IPS-15b (cell line): ENCODE measurements around the gene ZNF512B.
A peak's percentile ranks its signal among the peaks of the same experiment; 100 is the strongest.

ENCODE experiments used
- H3K27me3 ChIP-seq: one replicate; pipeline ENCODE4 v1.6.1; 2013; ENCODE audit warnings: low read length; ENCODE audit not compliant: control insufficient read depth, insufficient read depth
- H3K36me3 ChIP-seq: one replicate; pipeline ENCODE4 v1.6.1; 2013; ENCODE audit warnings: low read length; ENCODE audit not compliant: control insufficient read depth, insufficient read depth
- H3K4me1 ChIP-seq: one replicate; pipeline ENCODE4 v1.6.1; 2013; ENCODE audit warnings: mild to moderate bottlenecking, low read length; ENCODE audit not compliant: control insufficient read depth, insufficient read depth
- H3K4me3 ChIP-seq: one replicate; pipeline ENCODE4 v1.5.1; 2013; ENCODE audit warnings: low read depth, low read length
- H3K9ac ChIP-seq: one replicate; pipeline ENCODE4 v1.6.1; 2013; ENCODE audit warnings: low read depth, mild to moderate bottlenecking, low read length
- H3K9me3 ChIP-seq: one replicate; pipeline ENCODE4 v1.6.1; 2013; ENCODE audit warnings: mild to moderate bottlenecking, low read length; ENCODE audit not compliant: control insufficient read depth, insufficient read depth

Gene ZNF512B

DNA sequence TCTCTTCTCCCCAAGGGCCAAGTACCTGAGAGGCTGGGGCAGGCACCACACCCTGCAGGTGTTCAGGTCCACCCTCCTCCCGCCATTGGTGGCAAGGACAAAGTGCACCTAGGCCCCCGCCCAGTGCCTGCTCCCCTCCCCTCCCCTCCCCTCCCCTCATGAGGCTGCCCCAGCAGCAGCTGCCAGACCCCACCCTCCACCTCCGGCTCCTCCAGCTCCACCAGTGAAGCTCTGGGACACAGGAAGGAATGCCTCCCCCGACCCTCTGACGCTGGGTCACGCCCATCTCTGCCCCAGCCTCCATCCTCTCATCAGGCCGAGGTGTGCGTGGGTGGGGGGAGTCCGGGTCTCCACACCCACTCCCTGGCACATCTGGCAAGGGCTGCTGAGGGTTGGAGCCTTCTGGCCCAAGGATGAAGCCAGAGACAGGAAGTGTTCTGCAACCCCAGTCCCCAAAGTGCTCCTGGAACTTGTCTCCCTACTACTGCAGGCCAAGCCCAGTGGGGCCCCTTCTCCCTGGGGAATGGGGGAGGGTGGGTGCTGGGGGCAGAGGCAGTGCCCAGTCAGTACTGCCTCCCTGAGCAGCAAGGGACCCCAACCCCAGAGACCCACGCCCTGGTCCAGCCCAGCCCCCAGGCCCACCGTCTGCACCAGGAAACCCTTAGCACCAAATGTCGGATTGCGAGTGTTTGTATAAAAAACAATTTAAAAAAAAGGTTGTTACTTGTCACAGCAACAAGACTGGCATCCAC is 11.9 kb downstream of the ZNF512B start:
- Histone ChIP-seq H3K9ac (no peak overlapping the region), H3K36me3 (peaks cover 28% of the 10 kb centered on the region), H3K4me3 (peak overlapping the region; percentile 64), H3K4me1 (peaks cover 12% of the 10 kb centered on the region), H3K27me3 (no peaks in the 10 kb centered on the region), H3K9me3 (no peaks in the 10 kb centered on the region)

DNA sequence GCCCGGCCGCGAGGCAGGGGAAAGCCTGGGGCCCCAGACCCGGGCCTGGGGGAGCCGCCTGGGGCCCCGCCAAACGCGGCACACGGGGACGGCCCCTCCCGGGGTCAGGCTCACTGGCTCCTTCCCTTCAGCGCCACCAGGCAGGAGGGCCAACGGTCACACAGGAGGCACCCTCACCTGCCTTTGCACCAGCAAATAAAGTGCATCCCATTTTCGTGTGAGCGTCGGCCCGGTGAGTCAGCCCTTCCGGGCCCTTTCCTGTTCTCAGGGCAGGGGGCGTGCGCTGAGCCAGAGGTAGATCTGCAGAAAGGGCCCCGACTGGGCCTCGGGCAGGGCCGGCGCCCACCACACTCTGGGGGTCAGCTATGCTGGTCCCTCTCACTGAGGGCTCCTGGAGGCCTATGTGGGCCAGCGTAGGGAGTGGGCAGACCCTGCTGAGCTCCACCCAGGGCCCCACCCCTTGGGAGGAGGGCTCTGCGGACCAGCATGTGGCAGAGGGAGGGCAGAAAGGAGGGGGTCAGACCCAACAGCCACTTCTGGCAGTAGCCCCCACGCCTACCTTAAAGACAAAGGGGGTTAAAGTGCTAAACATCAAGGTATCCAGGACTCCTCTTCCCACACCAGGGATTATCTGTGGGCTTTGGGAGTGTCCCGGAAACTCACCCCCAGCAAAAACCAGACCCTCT is 12.6 kb downstream of the ZNF512B start:
- Histone ChIP-seq H3K36me3 (peaks cover 21% of the 10 kb centered on the region), H3K9ac (peak overlapping the region; percentile 60), H3K4me3 (peak overlapping the region; percentile 64), H3K27me3 (no peaks in the 10 kb centered on the region), H3K4me1 (peaks cover 12% of the 10 kb centered on the region), H3K9me3 (no peaks in the 10 kb centered on the region)

DNA sequence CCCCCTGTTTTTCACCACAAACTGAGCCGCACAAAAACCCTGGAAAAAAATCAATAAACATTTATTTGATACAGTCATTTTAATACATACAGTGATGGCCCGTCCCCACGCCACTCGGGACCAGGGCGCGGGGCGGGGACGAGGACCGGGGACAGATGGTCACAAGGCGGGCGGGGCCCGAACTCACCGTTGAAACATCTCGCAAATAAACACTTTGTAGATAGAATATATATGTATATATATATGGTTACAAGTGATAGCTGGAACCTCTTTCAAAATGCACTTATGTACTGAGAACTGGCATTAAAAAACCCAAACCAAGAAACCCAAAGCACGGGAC is 13.1 kb downstream of the ZNF512B start:
- H3K4me3 ChIP-seq: peak overlapping the region; percentile 64
- peaks cover 16% of the 10 kb centered on the region for H3K36me3 ChIP-seq
- H3K27me3 ChIP-seq: no peaks in the 10 kb centered on the region
- no peaks in the 10 kb centered on the region for H3K9me3 ChIP-seq
- peaks cover 12% of the 10 kb centered on the region for H3K4me1 ChIP-seq
- peak overlapping the region; percentile 60 for H3K9ac ChIP-seq

DNA sequence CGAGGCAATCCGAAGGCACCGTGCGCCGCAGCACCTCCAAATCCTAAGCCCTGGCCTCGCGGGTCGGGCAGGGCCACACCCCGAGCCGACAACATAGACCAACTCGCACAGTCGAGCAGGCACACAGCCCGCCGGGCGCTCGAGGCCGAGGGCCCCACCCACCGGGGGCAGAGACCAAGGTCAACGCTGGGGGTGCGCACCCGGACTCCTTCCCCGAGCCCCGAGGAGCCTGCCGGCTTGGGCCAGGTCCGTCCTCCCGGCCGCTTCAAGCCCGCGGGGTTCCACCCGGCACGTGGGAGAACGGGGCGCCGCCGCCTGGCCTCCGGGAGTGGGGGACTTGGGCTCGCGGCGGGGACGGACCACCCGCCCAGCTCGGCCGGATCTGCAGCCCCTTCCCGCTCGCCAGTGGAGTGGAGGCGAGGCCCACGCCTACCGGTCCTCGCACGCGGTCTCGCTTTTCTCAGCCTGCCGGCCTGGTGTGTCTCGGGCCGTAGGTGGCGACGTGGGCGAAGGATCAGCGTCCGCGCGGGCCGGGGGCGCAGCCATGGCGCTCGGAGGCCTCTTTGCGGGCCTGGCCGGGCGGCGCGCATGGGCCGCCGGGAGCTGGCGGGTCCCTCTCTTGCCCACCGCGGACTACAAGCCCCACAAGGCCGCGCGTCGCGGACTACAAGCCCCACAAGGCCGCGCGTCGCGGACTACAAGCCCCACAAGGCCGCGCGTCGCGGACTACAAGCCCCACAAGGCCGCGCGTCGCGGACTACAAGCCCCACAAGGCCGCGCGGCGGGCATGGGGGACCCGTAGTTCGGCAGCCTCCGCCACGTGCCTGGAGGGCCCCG is 13.7 kb downstream of the ZNF512B start, which contains the start of gene UCKL1:
UCKL1 (minus strand) TSS at position 590 of the 837 bp plus-strand sequence; CDS start at position 546, 44 bp downstream.
- Histone ChIP-seq H3K27me3 (no peaks in the 10 kb centered on the region), H3K36me3 (peaks cover 15% of the 10 kb centered on the region), H3K4me3 (peak within 1 kb of the TSS; percentile 89), H3K4me1 (peaks cover 12% of the 10 kb centered on the region), H3K9ac (peak within 1 kb of the TSS; percentile 85), H3K9me3 (no peaks in the 10 kb centered on the region)

DNA sequence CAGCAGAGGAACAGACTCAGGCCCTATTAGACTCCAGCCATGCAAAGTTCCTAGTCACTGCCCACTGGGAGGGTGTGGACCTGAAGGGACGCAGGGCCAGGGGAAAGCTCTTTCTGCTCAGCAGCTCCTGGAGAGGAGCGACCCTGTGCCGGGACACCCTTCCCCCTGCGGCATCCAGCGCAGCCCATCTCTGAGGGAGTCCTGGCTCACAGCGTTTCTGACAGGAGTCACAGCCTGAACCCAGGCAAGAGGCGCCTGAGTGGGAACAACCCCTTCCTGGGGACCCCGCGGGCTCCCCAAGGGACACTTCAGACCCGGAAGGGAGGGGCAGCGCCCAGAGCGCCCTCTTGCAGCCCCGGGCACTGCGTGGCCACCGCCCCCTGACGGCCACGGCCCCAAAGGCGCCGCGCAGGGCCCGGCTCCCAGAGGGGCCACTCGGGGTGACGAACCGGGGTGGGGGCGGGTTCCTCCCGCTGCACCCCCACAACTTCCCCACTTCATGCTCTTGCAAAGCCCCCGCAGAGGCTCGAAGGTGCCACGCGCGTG is 14.4 kb downstream of the ZNF512B start:
- peak overlapping the region; percentile 85 for H3K9ac ChIP-seq
- peaks cover 12% of the 10 kb centered on the region for H3K4me1 ChIP-seq
- peak overlapping the region; percentile 89 for H3K4me3 ChIP-seq
- no peaks in the 10 kb centered on the region for H3K27me3 ChIP-seq
- peaks cover 15% of the 10 kb centered on the region for H3K36me3 ChIP-seq
- no peaks in the 10 kb centered on the region for H3K9me3 ChIP-seq

GRCh38 chr20:63953764-63954429 is 15.8 kb downstream of the ZNF512B start:
- H3K9me3 ChIP-seq: no peaks in the 10 kb centered on the region
- H3K4me3 ChIP-seq: no peak overlapping the region
- H3K27me3 ChIP-seq: no peaks in the 10 kb centered on the region
- H3K9ac ChIP-seq: no peak overlapping the region
- peaks cover 15% of the 10 kb centered on the region for H3K4me1 ChIP-seq
- peaks cover 6% of the 10 kb centered on the region for H3K36me3 ChIP-seq

GRCh38 chr20:63952769-63953168 is 17.0 kb downstream of the ZNF512B start:
- peaks cover 13% of the 10 kb centered on the region for H3K4me1 ChIP-seq
- peaks cover 6% of the 10 kb centered on the region for H3K36me3 ChIP-seq
- no peaks in the 10 kb centered on the region for H3K27me3 ChIP-seq
- H3K9ac ChIP-seq: no peak overlapping the region
- no peak overlapping the region for H3K4me3 ChIP-seq
- H3K9me3 ChIP-seq: no peaks in the 10 kb centered on the region

DNA sequence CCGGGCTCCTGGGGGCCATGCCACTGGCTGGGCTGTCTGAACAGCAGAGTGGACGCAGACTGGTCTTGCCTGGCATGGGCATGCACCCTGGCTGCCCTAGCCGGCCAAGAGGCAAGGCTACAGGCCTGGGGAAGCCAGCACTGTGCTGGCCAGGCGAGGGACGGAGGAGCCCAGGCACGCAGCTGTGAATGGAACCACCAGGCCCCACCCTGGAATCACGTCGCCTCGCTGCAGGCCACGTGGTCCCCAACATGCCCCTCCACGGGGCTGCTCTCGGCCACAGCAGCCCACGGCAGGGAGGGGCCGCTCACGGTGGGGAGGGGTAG is 17.6 kb downstream of the ZNF512B start:
- H3K4me3 ChIP-seq: no peak overlapping the region
- H3K9ac ChIP-seq: no peak overlapping the region
- no peaks in the 10 kb centered on the region for H3K27me3 ChIP-seq
- no peaks in the 10 kb centered on the region for H3K9me3 ChIP-seq
- H3K4me1 ChIP-seq: peaks cover 13% of the 10 kb centered on the region
- peaks cover 6% of the 10 kb centered on the region for H3K36me3 ChIP-seq

GRCh38 chr20:63951398-63952209 is 18.1 kb downstream of the ZNF512B start:
- peaks cover 13% of the 10 kb centered on the region for H3K4me1 ChIP-seq
- H3K27me3 ChIP-seq: no peaks in the 10 kb centered on the region
- H3K9me3 ChIP-seq: no peaks in the 10 kb centered on the region
- no peak overlapping the region for H3K4me3 ChIP-seq
- peaks cover 6% of the 10 kb centered on the region for H3K36me3 ChIP-seq
- no peak overlapping the region for H3K9ac ChIP-seq

- Histone ChIP-seq H3K9ac (peak overlapping the region; percentile 26), H3K4me1 (peaks cover 13% of the 10 kb centered on the region), H3K27me3 (no peaks in the 10 kb centered on the region), H3K4me3 (no peak overlapping the region), H3K36me3 (peaks cover 5% of the 10 kb centered on the region), H3K9me3 (no peaks in the 10 kb centered on the region)
These were observed 18.9 kb downstream of the ZNF512B start for GRCh38 chr20:63950701-63951397.
